HS-5 (cell line): ENCODE data around the gene PTPRD.

Experiments
- DNase-seq: peaks from one replicate; pipeline ENCODE4 v3.0.0-alpha.2; 2012; ENCODE audit warnings: low read depth

Gene PTPRD

DNA sequence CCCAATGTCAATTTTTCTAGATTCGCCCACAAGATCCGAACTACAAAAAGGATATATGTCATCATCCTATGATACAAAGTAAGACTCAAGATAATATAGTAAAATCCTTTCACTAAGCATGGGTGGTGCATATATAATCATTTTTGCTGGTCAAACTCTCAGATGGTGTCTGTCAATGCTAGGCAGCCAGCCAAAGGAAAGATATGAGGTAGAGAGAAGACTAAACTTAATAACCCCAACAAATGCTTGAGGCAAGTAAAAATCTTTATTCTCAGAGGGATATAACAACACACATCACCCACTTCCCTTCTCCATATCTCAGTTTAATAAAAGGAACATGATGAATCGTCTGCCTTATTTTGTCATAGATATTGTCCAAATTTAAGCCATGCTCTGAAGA lies 1972.0 kb downstream of the PTPRD start:
- no peak for DNase-seq

DNA sequence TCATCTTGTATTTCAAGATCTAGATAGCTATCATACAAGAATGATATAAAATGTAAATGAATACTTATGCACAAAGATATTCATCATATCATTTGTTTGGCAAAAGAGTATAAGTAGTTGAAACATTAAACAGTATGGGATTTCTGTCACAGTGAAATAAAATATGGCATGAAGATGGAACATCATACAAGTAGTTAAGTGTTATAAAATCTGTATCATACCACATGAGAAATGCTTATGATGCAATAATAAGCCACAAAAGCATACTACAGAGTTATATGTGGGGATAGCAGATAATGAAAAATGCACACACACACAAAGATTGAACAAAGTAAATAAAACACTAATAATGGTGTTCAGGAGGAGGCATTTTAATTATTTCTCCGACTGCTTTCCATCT lies 1975.2 kb downstream of the PTPRD start:
- no peak for DNase-seq

- no peak for DNase-seq
Observed at GRCh38 chr9:8633784-8634183, 1979.0 kb downstream of the PTPRD start.

DNA sequence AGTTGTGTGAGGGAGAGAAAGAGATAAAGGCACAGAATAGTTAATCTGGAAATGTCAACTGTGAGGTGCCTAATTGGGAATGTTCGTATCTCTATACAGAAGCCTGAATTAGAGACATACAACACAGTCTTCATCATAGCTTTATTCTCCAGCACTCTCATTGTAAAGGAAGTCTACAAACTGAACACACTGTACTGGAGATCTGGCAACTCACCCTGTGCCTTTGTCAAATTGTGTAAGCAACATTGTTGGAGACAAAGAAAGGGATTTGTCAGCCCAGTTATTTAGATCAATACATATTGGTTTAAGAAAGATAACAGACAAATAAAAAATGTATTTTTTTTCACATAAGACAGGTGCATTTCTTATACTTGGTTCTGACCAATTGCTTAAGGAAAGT lies 1980.3 kb downstream of the PTPRD start:
- DNase-seq, result no peak

DNA sequence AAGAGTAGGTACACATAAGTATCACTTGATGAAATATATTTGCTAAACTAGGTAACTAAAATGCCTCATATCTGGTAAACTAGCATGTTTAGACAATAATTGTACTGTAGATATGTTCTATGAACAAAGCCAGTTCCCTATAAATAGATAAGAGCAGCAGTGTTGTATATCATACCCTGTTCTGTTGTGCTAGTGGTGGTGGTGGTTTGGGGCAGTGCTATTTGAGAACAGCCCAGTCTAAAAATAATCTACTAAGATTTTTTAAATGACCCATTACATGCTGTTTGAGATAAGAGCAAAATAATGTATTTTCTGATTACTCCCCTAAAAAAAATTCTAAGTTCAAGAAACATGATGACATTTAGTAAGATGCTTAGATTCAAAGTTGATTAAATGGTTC lies 1984.0 kb downstream of the PTPRD start:
- DNase-seq, result no peak

GRCh38 chr9:8627976-8628679 lies 1984.7 kb downstream of the PTPRD start:
- DNase-seq, result no peak

- DNase-seq, result no peak
Observed at GRCh38 chr9:8622871-8623270, 1989.9 kb downstream of the PTPRD start.

GRCh38 chr9:8622222-8622802 lies 1990.5 kb downstream of the PTPRD start:
- no peak for DNase-seq

DNA sequence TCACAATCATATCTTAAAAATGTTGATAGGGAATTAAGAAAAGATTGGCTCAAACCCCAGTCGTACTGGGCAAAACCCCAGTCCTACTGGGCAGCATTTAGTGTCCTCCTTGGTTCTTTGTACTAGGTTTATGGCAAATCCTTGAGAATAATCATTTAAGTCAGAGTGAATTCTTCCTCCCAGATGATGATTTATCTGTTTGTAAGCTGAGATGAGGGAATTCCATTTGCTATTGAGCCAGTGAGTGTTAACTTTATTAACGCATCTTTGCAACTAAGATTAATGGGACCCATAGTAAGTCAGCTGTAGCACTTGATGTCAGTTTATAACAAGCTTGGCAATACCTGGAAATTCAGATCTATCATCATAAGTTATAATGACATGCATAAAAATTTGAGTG lies 1991.4 kb downstream of the PTPRD start:
- DNase-seq, result no peak

- DNase-seq, result no peak
Observed at GRCh38 chr9:8616414-8616813, 1996.4 kb downstream of the PTPRD start.

DNA sequence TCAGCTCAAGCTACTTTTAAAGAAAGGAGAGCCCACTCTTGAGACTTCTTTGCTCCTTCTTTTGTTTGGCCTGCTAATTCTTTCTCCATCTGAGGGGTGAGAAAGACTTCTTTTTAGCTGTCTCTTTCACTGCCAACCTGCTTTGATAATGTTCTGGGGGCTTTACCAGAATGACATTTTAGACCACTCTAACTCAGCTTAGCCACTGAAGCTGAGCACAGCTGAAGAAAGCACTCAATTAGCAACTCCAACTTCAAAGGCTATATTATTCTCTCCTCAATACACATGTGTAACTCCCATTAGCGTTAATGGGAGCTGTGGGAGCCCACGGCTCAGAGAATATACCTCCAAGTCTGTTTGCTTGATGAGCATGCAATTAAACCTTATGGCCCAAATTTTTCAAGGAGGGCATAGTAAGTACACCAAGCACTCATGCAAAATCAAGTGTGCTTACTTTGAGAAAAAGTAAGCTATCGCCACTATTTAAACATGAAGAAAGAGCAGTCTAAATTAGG lies 1997.8 kb downstream of the PTPRD start:
- no peak for DNase-seq

GRCh38 chr9:8613346-8613825 lies 1999.4 kb downstream of the PTPRD start:
- no peak for DNase-seq

- DNase-seq, result no peak
Observed at GRCh38 chr9:8611153-8611552, 2001.6 kb downstream of the PTPRD start.

DNA sequence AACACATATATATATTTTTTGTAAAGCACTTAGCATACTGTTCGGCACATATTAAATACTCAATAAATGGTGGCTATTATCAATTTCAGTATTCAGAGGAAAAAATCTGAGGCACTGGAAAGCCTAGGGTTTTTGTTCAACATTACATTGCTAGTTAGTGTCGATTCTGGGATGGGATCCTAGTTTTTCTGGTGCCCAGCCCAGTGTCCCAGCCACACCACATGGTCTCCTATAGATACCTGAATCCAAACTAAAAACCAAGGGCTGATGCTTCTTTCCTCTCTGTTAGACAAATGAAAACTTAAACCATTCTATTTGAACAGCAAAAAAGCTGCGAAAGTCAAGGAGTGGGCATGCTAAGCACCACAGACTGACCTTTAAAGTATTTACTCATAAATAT lies 2002.5 kb downstream of the PTPRD start:
- no peak for DNase-seq

GRCh38 chr9:8605096-8605495 lies 2007.7 kb downstream of the PTPRD start:
- no peak for DNase-seq

DNA sequence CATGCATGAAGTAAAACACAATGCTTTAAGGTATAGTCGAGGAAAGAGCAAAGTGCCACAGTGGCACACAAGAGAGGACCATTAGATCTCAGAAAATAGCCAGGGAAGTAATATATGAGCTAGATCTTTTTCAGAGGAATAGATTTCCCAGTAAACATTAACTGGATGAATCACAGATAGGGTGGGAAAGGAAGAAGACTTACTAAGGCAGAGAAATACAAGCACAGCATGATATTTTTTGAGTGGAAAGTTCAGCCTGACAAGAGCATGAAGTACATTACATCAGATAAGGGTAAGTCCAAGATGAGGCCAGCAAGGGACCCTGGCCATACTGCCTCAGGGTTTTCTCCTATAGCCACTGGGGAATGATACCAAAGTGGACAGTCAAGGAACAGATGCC lies 2008.6 kb downstream of the PTPRD start:
- DNase-seq, result no peak

DNA sequence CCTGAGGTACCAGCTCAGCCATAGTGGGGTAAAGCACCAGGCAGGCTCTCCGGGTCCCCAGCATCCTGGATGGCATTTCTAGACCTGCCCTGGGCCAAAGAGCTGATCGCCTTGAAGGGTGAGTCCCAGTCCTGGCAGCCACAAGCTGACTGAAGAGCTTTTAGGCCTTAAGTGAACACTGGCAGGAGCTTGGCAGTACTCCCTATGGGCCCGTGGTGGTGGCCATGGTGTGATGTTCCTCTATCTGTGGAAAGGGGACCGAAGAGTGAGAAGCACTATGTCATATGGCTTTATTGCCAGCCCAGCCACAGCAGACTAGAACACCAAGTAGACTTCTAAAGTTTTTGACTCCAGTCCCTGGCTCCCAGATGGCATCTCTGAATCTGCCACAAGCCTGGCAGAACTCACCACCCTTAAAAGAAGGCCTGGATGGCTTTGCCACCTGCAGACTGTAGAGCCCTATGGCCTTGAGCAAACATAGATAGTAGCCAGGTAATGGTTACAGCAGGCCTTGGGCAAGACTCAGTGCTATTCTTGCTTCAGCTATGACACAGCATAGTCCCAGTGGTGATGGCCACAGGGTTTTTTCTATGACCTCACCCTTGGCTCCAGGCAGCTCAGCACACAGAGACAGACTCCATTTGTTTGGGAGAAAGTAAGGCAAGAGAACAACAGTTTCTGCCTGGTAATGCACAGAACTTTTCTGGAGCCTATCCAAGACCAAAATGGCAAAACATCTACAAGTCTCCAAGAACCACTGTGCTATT lies 2011.7 kb downstream of the PTPRD start:
- no peak for DNase-seq

- DNase-seq, result no peak
Observed at GRCh38 chr9:8599937-8600336, 2012.9 kb downstream of the PTPRD start.

- DNase-seq, result no peak
Observed at GRCh38 chr9:8589476-8589875, 2023.3 kb downstream of the PTPRD start.

DNA sequence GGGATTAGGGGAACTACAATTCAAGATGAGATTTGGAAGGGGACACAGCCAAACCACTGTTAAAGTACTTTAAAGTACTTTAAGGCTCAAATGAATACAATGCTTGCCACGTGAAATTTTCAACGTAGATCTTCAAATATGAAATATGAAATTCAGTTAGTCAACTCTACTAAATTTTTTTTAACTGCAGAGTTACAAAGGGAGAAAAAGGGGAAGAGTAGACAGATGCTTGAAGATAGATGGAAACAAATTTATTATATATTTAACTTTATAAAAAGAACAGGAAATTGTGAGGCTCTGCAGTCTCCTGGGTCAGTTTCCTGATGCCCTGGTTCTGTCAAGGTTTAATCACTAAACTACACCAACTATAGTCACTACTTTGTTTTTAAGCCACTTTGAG lies 2027.8 kb downstream of the PTPRD start:
- DNase-seq, result no peak

DNA sequence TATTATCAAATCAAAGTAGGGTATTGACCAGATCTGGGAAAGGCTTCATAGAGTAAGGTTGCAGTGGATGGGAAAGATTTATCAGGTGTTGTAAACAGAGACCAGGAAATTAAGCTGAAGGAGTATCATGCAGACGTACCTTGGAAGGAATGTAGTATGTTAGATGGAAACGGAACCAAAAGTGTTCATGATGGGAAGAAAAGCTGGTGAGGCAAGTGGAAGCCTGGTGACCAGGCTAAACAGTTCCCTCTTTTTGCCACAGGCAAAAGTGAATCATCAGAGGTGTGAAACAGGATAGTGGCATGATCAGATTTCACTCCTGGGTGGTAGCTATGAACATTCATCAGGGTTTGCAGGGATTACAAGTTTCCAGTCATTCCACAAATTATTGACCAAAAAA lies 2033.1 kb downstream of the PTPRD start:
- no peak for DNase-seq

DNA sequence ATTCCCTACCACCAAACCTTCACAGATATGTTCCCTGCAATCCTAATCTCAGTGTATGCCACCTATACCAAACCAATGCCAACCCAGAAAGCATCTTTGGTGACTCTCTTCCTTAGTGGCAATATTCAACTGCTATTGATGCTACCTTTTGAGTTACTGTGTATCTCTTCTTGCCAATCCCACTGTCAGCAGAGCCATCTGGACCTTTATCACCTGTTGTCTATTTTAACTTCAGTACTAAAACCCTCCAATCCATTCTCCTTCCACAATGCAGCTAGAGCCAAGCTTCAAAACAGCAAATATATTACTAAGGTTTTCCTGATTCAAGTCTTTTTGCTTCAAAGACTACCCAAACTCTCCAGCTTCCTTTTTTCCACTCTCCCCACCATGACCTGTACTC lies 2036.1 kb downstream of the PTPRD start:
- no peak for DNase-seq

- DNase-seq, result no peak
Observed at GRCh38 chr9:8574846-8575245, 2038.0 kb downstream of the PTPRD start.
